Stimulated activated effector memory CD8-positive, alpha-beta T cell treated with anti-CD3 and anti-CD28 coated beads, Interleukin-12 subunit alpha, Interleukin-12 subunit beta, amount 100 ng/mL, for 72 hours (primary cell): Measurements from ENCODE around the gene SMC6.

Source experiments
- ATAC-seq: fragments of 150-1000 bp; cut with Tn5 transposase; 2 replicates; pipeline ENCODE4 v1.10.0; 2021
- DNase-seq, 2 donors: peaks; one replicate each; pipeline ENCODE4 v3.0.0; 2021 to 2022; ENCODE audit warnings: low spot score in 2 of 2
- H3K27ac Mint-ChIP-seq: one replicate; pipeline ENCODE4 v1.8.0; 2022; ENCODE audit warnings: mild to moderate bottlenecking, mixed read lengths
- H3K36me3 Mint-ChIP-seq: one replicate; pipeline ENCODE4 v1.8.0; 2022; ENCODE audit warnings: mild to moderate bottlenecking, mixed read lengths
- H3K4me1 Mint-ChIP-seq: one replicate; pipeline ENCODE4 v1.8.0; 2022; ENCODE audit warnings: mixed read lengths
- H3K4me3 Mint-ChIP-seq: one replicate; pipeline ENCODE4 v1.8.0; 2022; ENCODE audit warnings: mild to moderate bottlenecking, mixed read lengths
- H3K9me3 Mint-ChIP-seq: one replicate; pipeline ENCODE4 v1.8.0; 2022; ENCODE audit warnings: mixed read lengths

The SMC6 gene

GRCh38 chr2:17657759-17658158 lies 95.9 kb downstream of the SMC6 start:
- Mint-ChIP-seq H3K36me3 (peaks cover 8% of the 10 kb centered on the region), H3K27ac (no peak overlapping the region), H3K4me1 (peaks cover 9% of the 10 kb centered on the region), H3K9me3 (no peaks in the 10 kb centered on the region), H3K4me3 (no peak overlapping the region)
- ATAC-seq (no peak), DNase-seq (no peak)

DNA sequence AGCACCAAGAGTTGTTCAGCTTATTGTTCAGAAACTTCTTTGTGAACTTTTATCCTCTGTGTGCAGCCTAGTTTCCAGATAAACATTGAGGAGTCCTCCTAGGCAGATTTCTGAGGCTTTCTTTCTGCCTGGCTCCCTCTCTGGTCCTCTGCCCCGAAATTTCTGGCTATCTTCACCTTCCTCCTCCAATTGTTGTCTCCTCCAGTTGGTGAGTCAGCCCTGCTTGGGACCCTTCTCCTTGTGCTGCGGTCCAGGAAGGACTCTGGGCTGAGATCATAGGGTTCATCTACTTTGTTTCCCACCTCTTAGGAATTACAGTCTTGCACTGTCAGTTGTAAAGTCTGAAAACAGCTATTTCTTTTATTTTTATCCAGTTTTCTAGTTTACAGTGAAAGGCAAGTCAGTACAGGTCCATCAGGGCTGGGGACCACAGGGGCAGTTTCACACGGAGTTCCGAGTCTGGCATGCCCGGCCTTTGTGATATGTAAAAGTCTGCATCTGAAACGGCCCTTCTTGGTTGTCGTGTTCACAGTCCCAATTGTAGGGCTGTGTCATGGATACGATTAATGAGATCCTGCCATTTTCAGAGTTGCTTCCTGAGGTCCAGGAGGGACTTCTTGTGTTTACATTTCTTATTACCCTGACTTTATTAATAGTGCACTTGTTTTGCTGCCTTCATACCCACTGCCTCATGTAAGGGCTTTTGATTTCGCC lies 100.8 kb downstream of the SMC6 start:
- DNase-seq (no peak), ATAC-seq (no peak)
- Mint-ChIP-seq H3K9me3 (no peaks in the 10 kb centered on the region), H3K36me3 (no peaks in the 10 kb centered on the region), H3K4me1 (no peaks in the 10 kb centered on the region), H3K4me3 (no peak overlapping the region), H3K27ac (no peak overlapping the region)

GRCh38 chr2:17649026-17649425 lies 104.6 kb downstream of the SMC6 start:
- no peaks in the 10 kb centered on the region for H3K9me3 Mint-ChIP-seq
- H3K4me3 Mint-ChIP-seq = no peak overlapping the region
- no peaks in the 10 kb centered on the region for H3K4me1 Mint-ChIP-seq
- H3K36me3 Mint-ChIP-seq = no peaks in the 10 kb centered on the region
- no peak for ATAC-seq
- DNase-seq = no peak
- no peak overlapping the region for H3K27ac Mint-ChIP-seq

DNA sequence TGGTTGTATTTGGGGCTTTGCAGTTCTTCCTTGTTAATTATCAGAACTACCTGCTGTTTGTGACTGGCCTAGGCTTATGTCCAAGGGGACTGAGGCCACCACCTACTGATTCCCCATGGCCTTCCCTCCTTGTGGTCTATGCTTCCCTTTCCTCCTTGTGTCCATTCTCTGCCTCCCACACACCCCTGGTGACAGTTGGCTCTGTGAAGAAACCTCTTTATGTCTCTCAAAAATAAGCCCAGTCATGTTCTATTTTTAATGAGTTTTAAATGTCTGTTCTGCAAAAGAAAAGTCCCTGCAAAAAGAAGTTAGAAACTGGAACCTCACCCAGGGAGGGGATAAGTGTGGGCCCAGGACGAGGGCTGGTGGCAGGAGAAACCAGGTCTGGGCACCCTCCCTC lies 105.0 kb downstream of the SMC6 start:
- DNase-seq (no peak), ATAC-seq (no peak)
- Mint-ChIP-seq H3K27ac (no peak overlapping the region), H3K4me1 (no peaks in the 10 kb centered on the region), H3K36me3 (no peaks in the 10 kb centered on the region), H3K4me3 (no peak overlapping the region), H3K9me3 (no peaks in the 10 kb centered on the region)

DNA sequence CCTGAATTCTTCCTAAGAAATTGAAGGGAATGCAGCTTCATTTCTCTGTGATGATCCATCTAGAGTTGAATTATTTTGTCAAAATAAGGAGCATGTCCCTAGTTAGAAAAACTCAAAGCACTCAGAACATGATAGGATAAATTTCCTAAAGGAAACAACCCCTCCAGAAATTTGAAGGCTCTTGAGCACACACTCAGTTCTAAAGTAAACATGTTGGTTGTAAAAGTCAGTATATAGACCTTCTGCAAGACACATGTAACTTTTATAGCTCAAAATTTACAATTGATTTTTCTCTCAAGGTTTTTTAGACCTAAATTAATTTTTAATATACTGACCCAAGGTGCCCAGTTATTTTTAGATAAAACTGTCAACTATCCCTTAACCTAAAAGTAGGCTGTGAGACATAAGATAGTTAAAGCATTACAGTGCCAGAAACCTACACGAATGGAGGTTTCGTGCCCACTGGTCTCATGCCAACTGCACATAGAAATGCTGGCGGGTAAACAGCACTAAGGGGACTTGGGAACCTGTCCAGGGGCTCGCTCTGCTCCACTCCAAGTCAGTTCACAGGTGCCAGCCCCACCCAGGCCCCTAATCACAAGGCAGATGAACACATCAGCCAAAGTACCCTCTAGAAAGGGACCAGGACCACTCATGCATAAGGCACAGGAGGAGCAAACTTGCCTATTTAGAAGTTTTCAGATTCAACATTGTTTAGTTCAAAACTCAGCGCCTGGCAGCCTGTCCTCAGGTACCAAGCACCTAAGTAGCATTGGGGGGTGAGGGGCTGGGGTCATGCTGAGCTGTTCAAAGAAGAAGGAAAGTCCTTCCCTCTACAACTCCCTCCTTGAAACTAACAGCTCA lies 106.5 kb downstream of the SMC6 start:
- ATAC-seq (no peak), DNase-seq (no peak)
- H3K27ac Mint-ChIP-seq = no peak overlapping the region
- H3K9me3 Mint-ChIP-seq = no peaks in the 10 kb centered on the region
- no peak overlapping the region for H3K4me3 Mint-ChIP-seq
- no peaks in the 10 kb centered on the region for H3K36me3 Mint-ChIP-seq
- peaks cover 5% of the 10 kb centered on the region for H3K4me1 Mint-ChIP-seq

DNA sequence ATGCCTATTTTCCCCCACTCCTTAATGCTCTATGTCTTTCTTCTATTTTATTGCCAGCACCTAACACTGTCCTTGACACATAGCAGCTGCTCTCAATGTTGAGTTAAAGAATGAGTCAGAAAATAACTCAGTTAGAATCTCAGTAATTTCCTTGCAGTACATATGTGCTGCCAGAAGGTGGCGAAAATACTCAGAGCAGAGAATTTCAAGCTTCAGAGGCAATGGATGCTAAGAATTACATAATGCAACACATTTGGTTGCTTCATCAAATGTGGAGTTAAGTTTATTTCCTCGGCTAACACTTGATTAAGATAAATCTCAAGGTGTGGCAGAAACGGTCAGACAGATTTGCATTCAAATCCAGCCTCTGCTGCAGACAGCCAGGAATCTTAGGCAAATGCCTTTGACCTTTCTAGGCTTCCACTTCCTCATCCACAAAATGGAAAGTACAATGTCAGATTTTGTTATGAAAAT lies 107.5 kb downstream of the SMC6 start:
- peak; percentile 74 for ATAC-seq
- H3K36me3 Mint-ChIP-seq = no peaks in the 10 kb centered on the region
- H3K4me3 Mint-ChIP-seq = no peak overlapping the region
- H3K9me3 Mint-ChIP-seq = no peaks in the 10 kb centered on the region
- H3K4me1 Mint-ChIP-seq = peaks cover 5% of the 10 kb centered on the region
- H3K27ac Mint-ChIP-seq = no peak overlapping the region
- peak; percentile 44 to 72 for DNase-seq

GRCh38 chr2:17644997-17645720 lies 108.5 kb downstream of the SMC6 start:
- Mint-ChIP-seq H3K4me3 (no peak overlapping the region), H3K27ac (no peak overlapping the region), H3K9me3 (no peaks in the 10 kb centered on the region), H3K36me3 (no peaks in the 10 kb centered on the region), H3K4me1 (peaks cover 5% of the 10 kb centered on the region)
- DNase-seq (no peak), ATAC-seq (no peak)

GRCh38 chr2:17643031-17643615 lies 110.5 kb downstream of the SMC6 start:
- peaks cover 5% of the 10 kb centered on the region for H3K4me1 Mint-ChIP-seq
- DNase-seq (no peak), ATAC-seq (peak; percentile 72)
- no peaks in the 10 kb centered on the region for H3K9me3 Mint-ChIP-seq
- H3K36me3 Mint-ChIP-seq = no peaks in the 10 kb centered on the region
- H3K27ac Mint-ChIP-seq = no peak overlapping the region
- no peak overlapping the region for H3K4me3 Mint-ChIP-seq

DNA sequence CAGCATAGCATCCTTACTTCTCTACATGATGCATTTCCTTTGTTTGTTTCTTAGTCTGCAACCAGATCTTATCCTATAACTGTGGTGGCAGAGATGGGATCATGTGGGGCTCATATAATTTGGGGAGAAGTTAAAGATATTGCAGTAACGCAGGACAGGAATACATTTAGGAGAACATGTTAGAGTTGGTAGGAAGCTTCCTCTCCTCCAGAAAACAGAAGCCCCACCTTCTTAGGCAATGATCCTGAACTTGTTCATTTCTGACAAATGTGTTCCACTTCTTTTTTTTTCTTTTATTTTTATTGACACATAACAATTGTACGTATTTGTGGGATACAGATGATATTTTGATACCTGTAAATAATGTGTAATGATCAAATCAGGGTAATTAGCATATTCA lies 113.2 kb downstream of the SMC6 start:
- peaks cover 5% of the 10 kb centered on the region for H3K4me1 Mint-ChIP-seq
- no peak overlapping the region for H3K27ac Mint-ChIP-seq

GRCh38 chr2:17638196-17638743 lies 115.3 kb downstream of the SMC6 start:
- Mint-ChIP-seq H3K36me3 (no peaks in the 10 kb centered on the region), H3K4me1 (peaks cover 5% of the 10 kb centered on the region), H3K4me3 (no peak overlapping the region), H3K27ac (no peak overlapping the region), H3K9me3 (no peaks in the 10 kb centered on the region)
- no peak for DNase-seq
- ATAC-seq = no peak

More for the DNA sequence above, 113.2 kb downstream of the SMC6 start:
- no peak for ATAC-seq
- DNase-seq = no peak
- Mint-ChIP-seq H3K9me3 (no peaks in the 10 kb centered on the region), H3K4me3 (no peak overlapping the region), H3K36me3 (no peaks in the 10 kb centered on the region)

GRCh38 chr2:17637131-17637906 lies 116.3 kb downstream of the SMC6 start:
- H3K4me1 Mint-ChIP-seq = no peaks in the 10 kb centered on the region
- no peak overlapping the region for H3K4me3 Mint-ChIP-seq
- no peak for DNase-seq
- H3K36me3 Mint-ChIP-seq = no peaks in the 10 kb centered on the region
- no peak overlapping the region for H3K27ac Mint-ChIP-seq
- ATAC-seq = no peak
- H3K9me3 Mint-ChIP-seq = no peaks in the 10 kb centered on the region

DNA sequence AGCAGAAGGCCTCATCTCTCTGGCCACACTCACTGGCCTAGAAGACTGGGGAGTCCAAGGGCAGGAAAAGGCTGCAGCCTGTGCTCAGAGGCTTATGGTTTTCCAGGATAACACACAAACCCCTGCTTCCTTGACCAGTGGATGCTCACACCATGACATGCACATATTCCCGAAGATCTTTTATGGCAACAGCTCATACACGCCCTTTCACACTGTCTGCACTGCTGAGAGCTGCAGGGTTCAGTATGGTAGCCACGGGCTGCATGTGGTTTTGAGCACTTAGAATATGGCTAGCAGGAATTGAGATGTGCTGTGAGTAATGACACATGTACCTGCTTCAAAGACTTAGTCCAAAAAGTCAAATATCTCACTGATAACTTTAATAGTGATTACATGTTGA lies 117.4 kb downstream of the SMC6 start:
- ATAC-seq (no peak), DNase-seq (no peak)
- Mint-ChIP-seq H3K4me3 (no peak overlapping the region), H3K4me1 (no peaks in the 10 kb centered on the region), H3K9me3 (no peaks in the 10 kb centered on the region), H3K27ac (no peak overlapping the region), H3K36me3 (no peaks in the 10 kb centered on the region)

DNA sequence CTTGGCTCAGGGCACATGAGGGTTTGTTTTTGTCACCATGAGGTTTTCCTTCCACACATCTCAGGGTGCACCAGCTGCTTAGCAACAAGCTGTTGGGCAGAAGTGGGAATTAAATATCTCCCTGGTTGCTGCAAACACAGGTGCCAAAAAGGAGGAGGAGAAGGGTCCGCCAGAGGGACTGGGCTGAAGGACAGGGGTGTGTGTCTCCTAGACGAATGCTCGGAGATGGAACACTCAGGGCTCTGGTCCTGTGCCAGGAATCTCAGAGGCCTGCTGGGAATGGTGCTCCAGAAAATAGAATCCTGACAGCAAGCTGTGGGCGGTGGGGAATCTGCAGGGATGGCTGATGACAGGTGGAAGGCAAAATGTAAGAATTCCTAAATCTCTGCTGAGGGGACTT lies 118.6 kb downstream of the SMC6 start:
- ATAC-seq (no peak), DNase-seq (no peak)
- Mint-ChIP-seq H3K9me3 (no peaks in the 10 kb centered on the region), H3K4me1 (no peaks in the 10 kb centered on the region), H3K4me3 (no peak overlapping the region), H3K36me3 (no peaks in the 10 kb centered on the region), H3K27ac (no peak overlapping the region)

- no peaks in the 10 kb centered on the region for H3K4me1 Mint-ChIP-seq
- no peak for DNase-seq
- no peak overlapping the region for H3K4me3 Mint-ChIP-seq
- no peaks in the 10 kb centered on the region for H3K9me3 Mint-ChIP-seq
- H3K27ac Mint-ChIP-seq = no peak overlapping the region
- no peaks in the 10 kb centered on the region for H3K36me3 Mint-ChIP-seq
- no peak for ATAC-seq
These were observed 123.5 kb downstream of the SMC6 start for GRCh38 chr2:17630089-17630488.
